NCI-H510A (cell line): ENCODE data around the gene ANKS1A.

Source experiments
- DNase-seq: peaks from one replicate; lab custom pipeline; 2025; lab: John Stamatoyannopoulos, UW

ANKS1A gene

DNA sequence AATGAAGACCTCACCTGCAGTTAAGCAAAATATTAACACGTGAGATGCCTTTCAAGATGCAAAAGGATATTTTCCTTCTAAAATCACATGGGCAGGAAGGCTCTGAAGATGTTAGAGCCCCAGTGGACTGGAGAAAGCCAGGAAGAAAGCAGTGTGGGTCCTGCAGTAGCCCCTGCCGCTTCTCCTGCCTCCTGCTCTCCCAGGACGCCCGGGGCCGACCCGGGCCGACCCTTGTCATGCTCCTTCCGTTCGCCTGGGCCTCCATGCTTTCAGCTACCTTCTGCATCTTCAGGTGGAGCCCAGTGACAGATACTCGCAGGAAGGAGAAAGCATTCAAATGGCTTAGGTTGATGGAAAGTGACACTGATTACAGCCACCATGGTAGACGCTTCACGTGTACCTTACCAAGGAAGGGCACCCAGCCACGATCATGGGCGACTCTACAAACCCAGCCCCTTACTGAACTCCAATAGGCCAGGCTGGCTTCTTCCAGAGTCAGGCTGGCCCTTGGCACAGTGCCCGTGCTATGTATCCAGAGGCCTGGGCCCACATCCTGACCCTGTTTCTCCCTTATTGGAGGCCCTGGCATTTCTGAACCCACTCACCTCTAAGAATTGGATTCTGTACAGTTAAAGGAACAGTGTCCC, 183.1 kb downstream of the ANKS1A start:
- no peak for DNase-seq

DNA sequence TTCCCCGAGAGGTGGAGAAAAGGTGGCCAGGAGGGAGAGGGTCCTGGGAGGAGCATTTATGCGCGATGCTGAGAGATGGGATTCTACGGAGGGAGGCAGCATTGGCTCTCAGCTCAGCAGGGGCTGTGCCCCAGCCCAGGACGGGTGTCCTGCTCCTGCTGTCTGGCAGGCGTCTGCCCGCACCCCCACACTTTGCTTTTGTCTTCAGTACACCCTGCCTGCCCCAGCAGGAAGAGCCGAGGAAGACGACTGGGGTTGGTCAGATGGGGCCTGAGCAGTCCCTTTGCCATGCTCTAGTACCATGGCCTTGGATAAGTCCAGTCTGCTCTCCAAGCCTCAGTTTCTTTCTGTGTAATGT, 183.6 kb downstream of the ANKS1A start:
- no peak for DNase-seq

DNA sequence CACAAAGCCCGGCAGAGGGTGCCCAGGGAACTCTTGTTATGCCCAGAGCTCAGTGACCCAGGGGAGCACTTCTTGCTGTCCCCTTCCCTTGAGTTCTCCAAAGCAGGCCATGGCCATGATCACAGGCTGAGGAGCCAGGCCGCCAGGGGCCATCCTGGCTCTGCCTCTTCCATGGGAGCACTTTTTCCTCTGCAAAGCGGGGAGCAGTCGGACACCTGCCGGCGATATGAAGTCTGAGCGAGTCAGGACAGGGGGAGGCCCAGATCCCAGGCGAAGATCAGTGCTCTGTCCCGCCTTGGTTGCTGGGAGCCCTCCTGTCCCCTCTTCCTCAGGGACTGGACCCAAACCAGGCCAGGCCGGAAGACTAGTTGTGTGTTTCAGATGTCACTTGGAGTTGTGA, 184.2 kb downstream of the ANKS1A start:
- DNase-seq: no peak

DNA sequence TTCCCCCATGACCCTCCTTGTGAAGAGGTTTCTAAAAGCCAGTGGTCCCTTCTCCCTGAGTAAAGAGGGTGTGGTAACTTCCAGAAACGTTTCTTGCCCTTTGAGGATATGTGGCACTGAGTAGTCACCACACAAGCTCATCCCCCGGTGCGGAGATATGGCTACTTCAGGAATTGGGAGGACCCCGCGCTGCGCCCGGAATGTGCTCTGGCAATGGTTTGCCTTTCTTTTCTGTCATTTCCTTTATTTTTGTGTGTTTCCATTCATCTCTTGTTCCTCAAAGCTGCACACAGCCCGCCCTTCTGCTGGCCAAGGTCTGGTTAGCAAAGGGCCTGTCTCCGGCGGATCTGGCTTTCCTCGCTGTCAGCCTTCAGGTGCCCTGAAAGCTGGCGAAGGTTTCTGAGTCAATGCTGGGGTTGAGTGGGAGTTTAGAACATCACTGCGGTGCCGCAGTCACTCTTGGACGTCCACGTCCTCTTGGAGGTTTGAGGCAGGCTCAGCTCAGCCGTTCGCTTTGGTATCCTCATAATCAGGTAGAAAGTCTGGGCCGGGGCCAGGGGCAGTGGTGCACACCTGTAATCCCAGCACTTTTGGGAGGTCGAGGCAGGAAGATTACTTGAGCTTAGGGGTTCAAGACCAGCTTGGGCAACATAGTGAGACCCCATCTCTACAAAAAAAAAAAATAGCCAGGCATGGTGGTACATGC, 184.9 kb downstream of the ANKS1A start:
- no peak for DNase-seq

DNA sequence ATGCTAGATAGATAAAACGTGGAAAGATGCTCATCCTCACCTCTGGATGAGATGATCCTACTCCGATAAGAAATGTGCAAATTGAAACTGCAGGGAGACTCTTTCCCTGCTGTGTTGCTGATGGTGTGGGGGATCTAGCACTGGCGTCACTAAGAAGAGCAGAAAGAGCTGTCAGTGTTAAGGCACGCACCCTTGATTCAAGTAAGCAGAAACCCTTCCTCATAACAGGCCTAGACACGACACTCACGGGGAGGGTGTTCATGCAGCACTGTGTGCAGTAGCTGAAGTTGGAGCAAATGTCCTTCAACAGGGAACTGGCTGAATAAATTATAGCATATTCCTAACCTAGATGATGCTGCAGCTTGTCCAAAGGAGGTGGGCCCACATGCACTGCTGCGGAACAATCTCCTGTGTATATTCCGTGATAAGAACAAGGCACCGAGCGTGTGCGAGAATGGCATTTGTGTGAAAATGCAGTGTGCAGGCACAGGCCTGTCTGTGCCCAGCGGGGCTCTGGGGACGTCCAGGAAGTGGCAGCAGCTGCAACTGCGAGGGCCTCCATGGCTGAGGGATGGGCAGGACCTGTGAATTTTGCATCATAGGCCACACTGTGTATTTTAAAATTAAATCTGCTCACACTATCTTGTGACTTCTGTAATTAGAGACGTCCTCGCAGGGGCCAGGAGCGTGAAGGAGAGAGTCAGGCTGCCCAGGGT, 188.1 kb downstream of the ANKS1A start:
- DNase-seq: no peak

DNA sequence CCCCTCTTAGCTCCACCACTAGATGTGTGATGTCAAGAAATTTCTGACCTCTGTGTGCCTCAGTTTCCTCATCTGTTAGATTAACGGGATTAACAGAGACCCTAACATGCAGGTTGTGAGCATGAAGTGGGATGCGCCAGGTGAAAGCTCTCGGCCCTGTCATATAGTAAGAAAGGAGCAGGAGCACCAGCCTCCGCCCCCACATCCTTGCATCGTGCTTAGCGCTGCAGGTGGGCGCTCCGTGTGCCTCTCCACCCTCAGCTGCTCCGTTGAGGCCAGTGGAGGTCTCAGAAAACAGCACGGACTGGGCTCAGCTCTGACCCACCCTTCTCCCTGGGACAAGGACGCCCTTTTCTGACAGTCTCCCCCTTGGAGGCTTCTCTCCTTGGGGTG, 188.7 kb downstream of the ANKS1A start:
- DNase-seq: no peak

DNA sequence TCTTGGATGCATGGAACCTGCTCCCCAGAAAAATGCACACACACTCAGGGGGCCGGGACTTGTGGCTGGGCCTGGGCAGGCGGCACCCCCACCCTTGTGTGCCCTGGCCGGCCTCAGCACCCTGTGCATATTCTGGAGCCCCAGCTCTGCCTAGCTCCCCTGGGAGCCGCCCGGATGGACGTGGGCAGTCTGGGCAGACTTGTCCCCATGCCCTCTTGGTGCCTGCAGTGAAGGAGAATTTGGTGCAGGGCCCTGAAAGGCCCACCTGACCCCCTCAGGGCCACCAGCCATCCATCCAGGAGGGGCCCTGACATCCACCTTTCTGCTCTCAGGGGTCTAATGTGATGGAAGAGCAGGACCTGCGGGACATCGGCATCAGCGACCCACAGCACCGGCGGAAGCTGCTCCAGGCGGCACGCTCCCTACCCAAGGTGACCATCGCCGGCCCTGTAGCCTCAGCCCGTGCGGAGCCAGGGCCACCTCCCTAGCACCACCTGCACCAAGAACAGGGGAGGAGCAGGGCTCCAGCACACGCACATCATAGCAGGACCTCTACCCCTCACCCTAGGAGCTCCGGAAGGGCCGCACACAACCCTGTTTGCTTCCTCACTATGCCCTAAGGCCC, 189.3 kb downstream of the ANKS1A start:
- DNase-seq: no peak

DNA sequence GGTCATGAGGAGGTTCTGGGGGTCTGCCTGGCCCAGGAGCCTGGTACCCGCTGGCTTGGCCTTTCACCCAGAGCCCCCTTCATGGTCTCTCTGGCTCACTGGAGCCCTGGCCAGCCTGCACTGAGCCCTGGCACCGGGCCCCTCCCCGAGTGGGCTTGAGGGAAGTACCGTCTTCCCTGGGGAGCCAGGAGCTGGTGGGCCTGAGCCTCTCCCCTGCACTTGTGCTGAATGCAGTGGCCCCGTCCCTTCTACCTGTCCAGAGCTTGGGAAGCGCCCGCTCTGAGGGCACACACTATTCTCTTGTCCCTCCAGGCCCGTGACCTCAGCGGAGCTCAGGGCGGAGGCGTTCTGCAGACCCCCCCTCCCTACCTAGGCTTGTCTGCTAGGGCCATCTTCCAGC, 189.8 kb downstream of the ANKS1A start:
- no peak for DNase-seq

DNA sequence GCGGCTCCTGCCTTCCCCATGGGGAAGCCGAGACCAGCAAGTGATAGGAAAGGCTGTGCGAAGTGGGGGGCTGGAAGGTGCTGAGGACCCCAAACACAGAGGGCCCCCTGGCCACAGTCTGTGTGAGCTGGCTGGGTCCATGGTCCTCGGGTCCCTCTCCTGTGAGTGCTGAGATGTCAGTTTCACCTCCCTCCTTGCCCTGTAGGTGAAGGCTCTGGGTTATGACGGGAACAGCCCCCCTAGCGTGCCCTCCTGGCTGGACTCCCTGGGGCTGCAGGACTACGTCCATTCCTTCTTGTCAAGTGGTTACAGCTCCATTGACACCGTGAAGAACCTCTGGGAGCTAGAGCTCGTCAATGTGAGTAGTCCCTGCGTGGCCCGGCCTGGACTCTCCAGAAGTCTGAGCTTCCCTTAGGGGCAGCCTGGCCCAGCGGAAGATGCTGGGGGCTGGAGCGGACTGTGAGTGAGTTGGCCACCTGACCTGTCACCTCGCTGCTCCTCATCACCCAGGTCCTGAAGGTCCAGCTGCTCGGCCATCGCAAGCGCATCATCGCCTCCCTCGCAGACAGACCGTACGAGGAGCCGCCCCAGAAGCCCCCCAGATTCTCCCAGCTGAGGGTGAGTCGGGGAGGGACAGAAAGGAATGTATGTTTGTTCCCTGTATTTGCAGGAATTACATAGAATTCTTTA, 190.4 kb downstream of the ANKS1A start:
- DNase-seq: no peak

DNA sequence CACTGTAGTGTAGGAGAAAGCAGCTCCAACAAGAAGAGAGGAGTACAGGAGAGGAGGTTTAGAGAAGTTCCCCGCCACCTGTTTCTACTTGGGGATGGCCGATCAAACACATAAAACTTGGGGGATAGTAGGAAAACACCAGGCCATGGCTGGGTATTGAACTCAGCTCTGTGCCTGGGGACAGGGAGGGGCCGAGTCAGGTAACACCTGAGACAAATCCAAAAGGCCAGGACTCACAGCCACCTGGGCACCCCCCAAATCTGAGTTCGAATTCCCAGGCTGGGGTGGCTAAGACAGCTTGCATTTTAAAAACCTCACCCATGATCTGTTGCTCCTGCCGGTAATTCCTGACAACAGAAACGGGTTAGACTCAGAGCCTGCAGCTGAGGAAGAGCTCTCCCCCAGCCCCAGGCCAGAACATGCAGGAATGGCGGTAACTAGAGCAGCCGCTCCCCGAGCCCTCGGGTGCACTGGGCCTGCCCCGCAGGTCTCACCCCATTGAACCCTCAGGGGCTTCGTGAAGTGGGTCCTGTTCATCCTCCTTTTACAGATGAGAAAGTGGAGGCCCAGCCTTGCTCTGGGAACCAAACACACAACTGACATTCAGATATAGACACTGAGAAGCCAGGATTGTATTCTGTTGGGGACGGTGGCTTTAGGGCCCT, 191.1 kb downstream of the ANKS1A start:
- DNase-seq: no peak

DNA sequence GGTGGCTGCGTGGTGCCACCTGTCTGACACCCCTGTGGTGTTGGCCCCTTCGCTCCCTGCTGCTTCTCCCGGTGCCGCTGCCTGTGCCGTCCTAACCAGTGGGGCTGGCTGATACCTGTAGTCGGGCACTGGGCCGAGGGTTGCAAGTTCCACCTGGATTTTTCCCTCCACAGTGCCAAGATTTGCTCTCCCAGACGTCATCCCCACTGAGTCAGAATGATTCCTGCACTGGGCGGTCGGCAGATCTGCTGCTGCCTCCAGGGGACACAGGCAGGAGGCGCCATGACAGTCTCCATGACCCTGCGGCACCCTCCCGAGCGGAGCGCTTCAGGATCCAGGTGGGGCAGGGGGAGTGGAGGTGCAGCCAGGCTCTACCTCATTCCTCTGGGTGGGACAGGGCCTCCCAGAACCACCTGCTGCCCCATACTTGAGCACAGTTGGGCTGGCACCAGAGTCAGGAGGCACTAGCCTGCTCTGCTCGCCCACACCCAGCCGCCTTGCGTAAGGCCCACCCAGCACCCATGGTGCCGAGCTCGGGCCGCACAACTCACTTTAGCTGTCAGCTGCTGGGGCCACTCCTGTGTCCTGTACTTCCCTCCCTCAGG, 191.9 kb downstream of the ANKS1A start:
- DNase-seq: no peak

DNA sequence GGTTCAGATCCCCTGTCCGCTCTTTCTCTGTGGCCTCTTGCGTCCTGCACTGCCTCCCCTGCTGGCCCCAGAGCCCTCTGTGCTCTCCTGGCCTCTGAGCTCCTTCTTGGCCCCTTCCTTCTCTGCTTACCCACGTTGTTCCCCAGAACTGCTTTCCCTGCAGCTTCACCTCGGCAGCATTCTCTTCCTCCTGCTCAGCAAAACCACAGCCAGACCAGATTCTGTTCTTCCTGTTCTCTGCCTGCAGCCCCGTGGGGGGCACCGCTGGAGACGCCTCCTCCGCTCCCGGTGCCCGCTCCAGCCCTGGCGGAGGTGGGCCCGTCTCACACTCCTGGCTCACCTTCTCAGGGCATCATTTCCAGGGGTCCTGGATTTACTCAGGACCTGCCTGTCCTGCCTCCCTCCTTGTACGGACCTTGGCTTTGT, 192.4 kb downstream of the ANKS1A start:
- DNase-seq: no peak

DNA sequence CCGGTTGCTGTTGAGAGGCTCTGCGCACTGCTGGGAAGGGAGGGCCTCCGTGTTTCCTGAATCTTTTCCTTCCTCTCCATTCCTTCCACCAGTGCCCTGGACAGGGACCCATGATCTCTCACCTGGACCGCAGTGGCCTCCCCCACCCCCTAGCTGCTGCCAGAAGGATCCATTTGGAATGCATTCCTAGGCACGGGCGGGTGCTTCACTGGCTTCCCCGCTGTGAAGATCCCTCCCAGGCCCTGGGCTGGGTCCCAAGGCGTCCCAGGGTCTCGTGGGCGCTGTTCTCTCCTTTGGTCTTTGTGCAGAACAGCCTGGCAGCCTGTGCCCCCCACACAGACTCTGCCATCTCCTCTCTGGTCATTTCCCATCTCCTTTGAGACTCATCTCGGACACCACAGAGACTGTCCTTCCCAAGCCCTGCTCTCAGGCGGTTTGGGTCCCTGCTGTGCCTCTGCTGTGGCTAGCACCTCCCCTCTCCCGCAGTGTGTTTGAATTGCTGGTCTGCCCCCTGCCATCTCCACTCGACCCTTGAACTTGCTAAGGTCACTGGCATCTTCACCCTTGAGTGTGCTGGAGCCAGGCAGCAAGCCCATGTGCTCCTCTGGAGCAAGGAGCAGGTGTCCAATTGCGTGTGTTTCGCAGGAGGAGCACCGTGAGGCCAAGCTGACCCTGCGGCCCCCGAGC, 193.1 kb downstream of the ANKS1A start:
- no peak for DNase-seq

DNA sequence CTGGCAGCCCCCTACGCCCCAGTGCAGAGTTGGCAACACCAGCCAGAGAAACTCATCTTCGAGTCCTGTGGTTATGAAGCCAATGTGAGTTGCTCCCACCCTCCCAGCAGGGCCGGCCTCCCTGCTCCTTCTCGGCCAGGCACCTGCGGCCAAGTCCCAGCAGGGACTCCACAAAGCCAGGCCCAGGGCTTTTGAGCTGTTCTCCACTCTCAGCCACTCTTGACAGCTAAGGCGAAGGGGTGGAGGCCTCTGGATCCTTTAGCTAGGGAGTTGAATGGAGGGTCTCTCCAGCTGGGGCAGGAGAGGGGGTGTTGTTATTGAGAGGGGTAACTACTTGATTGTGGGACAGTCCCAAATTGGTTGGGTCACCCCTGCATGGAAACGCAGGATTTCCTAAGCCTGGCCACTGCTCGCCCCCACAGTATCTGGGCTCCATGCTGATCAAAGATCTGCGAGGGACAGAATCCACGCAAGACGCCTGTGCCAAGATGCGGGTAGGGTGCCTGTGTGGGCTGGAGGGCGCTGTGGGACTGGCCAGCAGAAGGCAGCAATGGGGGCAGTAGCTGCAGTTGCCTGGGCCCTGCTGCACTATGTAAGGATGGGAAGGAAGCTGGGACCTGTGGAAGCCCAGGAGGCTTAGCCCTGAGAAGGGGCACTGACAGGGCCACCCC, 193.8 kb downstream of the ANKS1A start:
- DNase-seq: no peak

DNA sequence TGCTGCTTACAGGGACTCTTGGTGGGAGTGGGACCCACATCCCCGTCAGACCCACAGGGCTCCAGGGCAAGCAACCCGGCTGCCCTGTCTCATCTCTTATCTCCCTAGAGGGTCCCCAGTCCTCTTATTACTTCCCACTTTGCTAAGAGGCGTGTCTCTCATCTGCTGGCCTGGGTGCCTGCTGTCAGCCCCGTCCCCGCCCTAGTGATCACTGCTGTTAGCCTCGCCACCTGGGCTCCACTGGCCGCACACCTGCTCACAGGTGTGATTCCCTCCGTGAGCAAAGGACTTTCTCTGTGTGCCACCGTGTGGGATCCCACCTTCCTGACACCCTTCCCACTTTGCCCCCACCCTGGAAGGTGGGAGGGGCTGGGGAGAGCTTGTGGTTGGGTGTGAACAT, 194.5 kb downstream of the ANKS1A start:
- DNase-seq: no peak

DNA sequence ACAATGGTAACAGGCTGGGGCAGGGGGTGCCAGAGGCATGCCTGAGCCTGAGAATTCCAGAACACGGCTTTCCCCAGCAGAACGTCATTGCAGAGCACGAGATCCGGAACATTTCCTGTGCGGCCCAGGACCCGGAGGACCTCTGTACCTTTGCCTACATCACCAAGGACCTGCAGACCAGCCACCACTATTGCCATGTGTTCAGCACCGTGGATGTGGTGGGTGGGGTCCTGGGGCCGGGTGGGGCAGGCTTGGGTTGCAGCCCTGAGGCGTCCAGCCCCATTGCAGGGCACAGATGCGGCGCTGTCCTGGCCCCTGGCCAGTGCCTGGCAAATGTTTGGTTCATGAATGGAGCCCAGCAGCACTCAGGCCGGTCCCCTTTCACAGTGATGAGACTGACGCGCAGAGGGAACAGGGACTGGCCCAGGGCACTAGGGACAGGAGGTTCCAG, 195.0 kb downstream of the ANKS1A start:
- no peak for DNase-seq

DNA sequence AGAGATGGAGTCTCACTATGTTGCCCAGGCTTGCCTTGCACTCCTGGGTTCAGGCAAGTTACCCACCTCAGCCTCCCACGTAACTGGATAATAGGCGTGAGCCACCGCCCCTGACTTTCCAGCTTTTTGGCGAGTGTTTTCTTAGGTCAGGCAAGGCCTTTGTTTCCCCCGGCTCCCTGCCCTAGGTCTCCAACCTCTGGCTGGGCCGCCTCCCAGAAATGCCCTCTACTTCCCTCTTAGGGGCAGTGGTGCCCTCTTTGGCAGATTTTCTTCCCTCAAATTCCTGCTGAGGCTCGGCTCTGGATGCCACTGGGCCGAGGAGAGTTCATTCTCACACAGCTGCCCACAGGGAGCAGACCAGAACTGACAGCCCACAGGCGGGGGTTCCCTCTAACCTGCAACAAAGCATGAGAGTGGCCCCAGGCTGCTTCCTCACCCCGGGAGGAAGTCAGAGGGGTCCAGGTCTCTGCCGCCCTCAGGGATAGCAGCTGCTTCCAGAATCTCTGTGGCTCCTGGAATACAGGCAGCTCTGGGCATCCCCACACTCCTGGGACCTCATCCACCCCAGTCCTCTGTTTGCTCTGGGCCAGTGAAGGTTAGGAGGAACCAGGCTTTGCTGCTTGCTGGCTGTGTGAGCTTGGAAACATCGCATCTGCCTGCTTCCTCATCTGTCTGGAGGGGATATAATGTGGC, 195.6 kb downstream of the ANKS1A start:
- DNase-seq: no peak

DNA sequence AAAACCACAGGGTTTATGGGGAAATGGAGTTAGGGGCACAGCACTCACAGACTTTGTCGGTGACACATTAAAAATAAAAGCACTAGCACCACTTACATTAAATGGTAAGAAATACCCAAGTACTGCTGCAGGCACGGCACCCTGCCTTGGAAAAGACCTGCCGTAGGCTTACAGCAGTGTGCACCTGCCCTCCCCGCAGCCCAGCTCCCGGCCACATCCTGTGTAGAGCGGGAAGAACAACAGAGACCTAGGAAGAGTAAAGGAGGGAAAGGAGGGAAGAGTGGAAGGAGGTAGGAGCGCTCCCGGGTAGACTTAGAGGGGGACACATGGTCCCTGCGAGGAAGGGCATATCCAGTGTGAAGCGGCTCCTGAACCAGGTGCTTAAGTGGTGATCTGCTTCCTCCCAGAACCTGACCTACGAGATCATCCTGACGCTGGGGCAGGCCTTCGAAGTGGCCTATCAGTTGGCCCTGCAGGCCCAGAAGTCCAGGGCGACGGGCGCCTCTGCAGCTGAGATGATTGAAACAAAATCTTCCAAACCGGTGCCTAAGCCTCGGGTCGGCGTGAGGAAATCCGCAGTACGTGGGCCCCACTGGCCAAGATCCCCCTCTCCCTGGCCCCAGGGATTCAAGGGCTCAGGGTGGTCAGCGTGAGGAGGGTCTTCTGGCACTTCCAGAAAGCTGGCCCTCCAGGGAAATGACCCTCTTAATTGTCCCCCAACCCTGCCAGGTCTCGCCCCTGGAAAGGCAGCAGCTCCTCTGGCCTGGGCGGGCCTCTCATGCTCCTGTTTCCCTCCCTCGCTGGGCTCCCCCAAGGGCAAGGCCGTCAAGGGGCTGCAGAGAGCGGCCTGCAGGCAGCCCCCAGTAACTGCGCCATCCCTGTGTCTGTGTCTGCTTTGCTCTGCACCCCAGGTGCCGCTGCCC, 196.6 kb downstream of the ANKS1A start:
- no peak for DNase-seq

DNA sequence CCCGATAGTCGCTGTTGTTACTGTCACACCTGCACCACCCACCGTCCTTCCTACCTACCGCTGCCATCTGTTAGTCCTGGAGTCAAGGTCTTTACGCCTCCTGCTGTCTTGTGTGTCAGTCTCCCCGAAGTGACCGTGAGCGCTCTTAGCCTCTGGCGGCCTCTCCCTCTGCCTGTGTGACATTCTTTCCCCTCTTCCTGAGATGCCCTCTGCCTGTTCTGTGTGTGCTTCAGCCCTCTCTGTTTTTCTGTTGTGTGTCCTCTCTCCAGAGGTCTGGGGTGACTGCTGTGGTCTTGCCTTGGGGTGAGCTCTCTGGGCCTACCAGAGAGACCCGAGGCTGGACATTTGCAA, 197.2 kb downstream of the ANKS1A start:
- no peak for DNase-seq
